Spleen (tissue), 7 donors: ENCODE results near the gene OR2L13.

Experiments used
- CTCF ChIP-seq, 11 experiments: fragments of 200-600 bp in 7 of 11; fragments of 450-650 bp in 4 of 11; sonication (generic) in 4 of 11; IDR thresholded peaks in 8 of 11; conservative IDR thresholded peaks in 3 of 11; 1 replicate in 7 of 11; 2 replicates in 4 of 11; pipeline versions ENCODE4 v1.4.0 to v1.8.0; 2016 to 2021; ENCODE audit warnings: antibody characterized with exemption in 11 of 11, inconsistent platforms in 4 of 11, mild to moderate bottlenecking in 1 of 11
- POLR2A ChIP-seq, 3 donors: fragments of 450-650 bp; IDR thresholded peaks; one replicate each; pipeline ENCODE4 v1.5.1; 2017; ENCODE audit warnings: antibody characterized with exemption in 3 of 3, mild to moderate bottlenecking in 1 of 3
- POLR2AphosphoS5 ChIP-seq, 3 donors: sonication (generic); formaldehyde crosslinking; IDR thresholded peaks; one replicate each; pipeline ENCODE4 v1.5.1; 2017; ENCODE audit warnings: antibody characterized with exemption in 3 of 3
- donor health status: DM: no; HTN: no; CAD: no; lungs with moderate emphysema.
- donor health status: DM: no; HTN: no; CAD: no.
- donor health status: DM: no; HTN: no; CAD: no.

DNA sequence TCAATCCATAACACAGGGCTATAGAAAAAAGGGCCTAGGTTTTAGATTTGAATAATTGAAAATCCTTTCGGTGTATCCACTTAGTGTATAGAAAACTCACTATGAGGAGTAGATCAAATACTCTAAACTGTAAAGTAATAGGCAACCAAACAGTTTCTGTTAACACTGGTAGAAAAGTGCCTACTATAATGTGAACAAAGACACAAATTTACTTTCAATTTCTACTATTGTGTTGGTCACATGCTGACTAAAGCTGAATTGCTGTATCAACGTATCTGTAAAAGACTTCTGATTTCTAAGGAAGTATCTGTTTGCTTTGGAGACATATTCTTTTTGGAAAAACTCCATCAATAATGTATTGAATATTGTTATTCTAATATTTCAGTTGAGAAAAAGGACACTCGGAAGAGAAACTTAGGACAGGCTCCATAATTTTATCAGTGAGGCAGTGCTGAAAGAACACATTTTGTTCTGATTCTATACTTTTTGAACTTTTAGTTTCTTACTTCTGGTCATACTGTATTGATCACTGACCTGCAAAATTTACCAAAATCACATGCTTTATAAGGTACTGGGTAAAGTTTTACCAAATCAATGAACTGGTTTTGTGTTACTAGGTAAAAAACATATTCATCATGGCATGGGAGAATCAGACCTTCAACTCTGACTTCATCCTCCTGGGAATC lies 49.7 kb downstream of the OR2L13 start, which contains the start of gene OR2M5:
- TF ChIP-seq POLR2A (IDR thresholded peaks at IDR 0.05) (no peak), POLR2AphosphoS5 (IDR thresholded peaks at IDR 0.05) (no peak), CTCF (IDR thresholded peaks at IDR 0.05 in 8 of 11, conservative IDR thresholded peaks at IDR 0.05 in 3 of 11) (no peak)
